OCI-LY1 (cell line): Measurements from ENCODE around the gene ZDHHC9.

Experiments
- EZH2 ChIP-seq: fragments of 200-600 bp; sonication (generic), shearing (Covaris generic); IDR thresholded peaks from 2 replicates; pipeline ENCODE4 v1.8.0; 2017; ENCODE audit warnings: borderline replicate concordance, mixed run types, mild to moderate bottlenecking, antibody characterized with exemption, low read length, moderate library complexity, mixed read lengths
- TF ChIP-seq, protein P1 (sequence below): fragments of 200-600 bp; sonication (generic), shearing (Covaris generic); IDR thresholded peaks from 2 replicates; pipeline ENCODE4 v1.5.1; 2017; ENCODE audit warnings: mild to moderate bottlenecking, antibody characterized with exemption, low read length, moderate library complexity, mixed read lengths

DNA sequence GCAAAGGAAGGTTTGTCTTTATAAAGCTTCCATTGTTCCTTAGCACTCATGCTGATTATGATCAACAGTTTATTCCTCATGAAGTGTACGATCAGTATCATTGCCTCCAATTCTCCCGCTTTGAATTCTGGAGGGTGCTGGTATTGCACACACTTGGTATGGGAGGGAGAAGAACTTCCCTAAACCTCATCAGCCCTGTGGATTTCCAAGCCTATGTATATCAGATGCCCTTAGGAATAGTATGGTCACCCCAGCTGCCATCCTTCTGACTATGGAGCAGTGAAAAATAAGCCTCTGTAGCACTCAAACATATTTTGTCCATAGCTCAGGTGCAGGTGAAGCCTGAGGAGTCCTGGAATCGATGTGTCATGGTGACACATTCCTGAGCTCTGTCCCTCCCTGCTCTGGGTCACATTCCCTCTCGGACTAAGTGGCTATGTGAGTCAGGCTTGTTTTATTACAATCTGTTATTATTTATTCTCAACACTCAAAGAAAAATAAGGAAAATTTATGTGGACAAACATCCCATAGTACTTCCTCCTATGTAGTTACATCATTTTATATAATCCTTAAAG is 2.0 kb upstream of the ZDHHC9 start:
- TF ChIP-seq, protein P1, sequence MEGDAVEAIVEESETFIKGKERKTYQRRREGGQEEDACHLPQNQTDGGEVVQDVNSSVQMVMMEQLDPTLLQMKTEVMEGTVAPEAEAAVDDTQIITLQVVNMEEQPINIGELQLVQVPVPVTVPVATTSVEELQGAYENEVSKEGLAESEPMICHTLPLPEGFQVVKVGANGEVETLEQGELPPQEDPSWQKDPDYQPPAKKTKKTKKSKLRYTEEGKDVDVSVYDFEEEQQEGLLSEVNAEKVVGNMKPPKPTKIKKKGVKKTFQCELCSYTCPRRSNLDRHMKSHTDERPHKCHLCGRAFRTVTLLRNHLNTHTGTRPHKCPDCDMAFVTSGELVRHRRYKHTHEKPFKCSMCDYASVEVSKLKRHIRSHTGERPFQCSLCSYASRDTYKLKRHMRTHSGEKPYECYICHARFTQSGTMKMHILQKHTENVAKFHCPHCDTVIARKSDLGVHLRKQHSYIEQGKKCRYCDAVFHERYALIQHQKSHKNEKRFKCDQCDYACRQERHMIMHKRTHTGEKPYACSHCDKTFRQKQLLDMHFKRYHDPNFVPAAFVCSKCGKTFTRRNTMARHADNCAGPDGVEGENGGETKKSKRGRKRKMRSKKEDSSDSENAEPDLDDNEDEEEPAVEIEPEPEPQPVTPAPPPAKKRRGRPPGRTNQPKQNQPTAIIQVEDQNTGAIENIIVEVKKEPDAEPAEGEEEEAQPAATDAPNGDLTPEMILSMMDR: no peak
- no peak for TF ChIP-seq EZH2
